ENCODE data around the gene HARS1. TPM values are rescaled to one million over a fixed set of nuclear protein-coding genes. Genes with fewer than 3 reads are reported as not detected.
A peak's percentile ranks its signal among the peaks of the same experiment; 100 is the strongest.
"Not testable (repeated sequence)": the region's sequence is repeated elsewhere in the genome, so short reads cannot be mapped to it uniquely, and the experiment has no call there.

The HARS1 gene, protein sequence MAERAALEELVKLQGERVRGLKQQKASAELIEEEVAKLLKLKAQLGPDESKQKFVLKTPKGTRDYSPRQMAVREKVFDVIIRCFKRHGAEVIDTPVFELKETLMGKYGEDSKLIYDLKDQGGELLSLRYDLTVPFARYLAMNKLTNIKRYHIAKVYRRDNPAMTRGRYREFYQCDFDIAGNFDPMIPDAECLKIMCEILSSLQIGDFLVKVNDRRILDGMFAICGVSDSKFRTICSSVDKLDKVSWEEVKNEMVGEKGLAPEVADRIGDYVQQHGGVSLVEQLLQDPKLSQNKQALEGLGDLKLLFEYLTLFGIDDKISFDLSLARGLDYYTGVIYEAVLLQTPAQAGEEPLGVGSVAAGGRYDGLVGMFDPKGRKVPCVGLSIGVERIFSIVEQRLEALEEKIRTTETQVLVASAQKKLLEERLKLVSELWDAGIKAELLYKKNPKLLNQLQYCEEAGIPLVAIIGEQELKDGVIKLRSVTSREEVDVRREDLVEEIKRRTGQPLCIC
- polyA plus RNA-seq: 10 to 100 TPM; 47.7 to 55.5 TPM

DNA sequence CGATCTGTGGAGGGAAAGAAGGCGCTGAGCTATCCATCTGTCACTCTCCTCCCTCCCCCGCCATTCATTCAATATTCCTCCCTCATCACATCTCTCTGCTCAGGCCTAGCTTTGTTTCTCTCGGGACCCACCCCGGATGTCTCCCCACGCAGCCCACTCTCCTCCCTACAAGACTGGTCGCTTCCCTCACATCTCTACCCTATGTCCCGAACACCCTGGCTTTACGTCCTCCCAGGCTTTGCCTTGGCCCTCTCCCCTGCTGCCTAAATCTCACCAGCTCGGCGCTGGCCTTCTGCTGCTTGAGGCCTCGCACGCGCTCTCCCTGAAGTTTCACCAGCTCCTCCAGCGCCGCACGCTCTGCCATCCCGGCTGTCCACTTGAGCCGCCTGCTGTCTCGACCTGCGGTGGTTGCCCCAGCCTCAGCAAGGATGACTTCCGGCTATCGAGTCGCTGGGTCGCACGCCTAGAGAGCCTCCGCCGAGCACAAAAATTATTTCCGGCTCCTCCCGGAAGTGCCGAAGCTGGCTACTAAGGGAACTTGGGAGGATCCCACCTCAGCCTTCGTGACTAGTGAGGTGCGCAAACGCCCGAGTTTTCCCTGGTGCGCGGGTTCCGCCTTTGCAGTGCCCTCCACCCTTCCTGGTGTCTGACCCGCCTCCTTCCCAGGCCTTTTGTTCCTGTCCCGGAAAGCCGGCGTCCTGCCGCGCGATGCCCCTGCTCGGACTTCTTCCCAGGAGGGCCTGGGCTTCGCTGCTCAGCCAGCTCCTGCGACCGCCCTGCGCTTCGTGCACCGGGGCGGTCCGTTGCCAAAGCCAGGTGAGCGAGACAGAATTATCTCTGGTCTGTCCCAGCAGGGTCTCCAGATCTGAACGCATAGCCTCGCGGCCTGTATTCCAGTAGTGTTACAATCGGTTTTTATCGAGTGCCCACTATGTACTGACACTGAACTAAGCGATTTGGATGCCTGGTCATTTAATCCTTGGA, at the start of gene HARS1, which contains the start of gene HARS2:
Gene HARS1, minus strand, starts transcription at position 430 of the 984 bp plus-strand sequence. Its CDS starts 66 bp downstream, at position 364.
Gene HARS2, plus strand, starts transcription at position 515 of the 984 bp plus-strand sequence. Its CDS starts 194 bp downstream, at position 709.
- 0 to 1% methylated on average over 60 to 61 of the region's 61 CpGs for WGBS, 2 donors
- H3K4me1 ChIP-seq (ENCODE audit: control insufficient read depth in 2 of 2, insufficient read depth in 2 of 2, low read length in 1 of 2): peaks cover 0 to 2% of the 10 kb centered on the region in 2 donors
- H3K9me3 ChIP-seq (ENCODE audit: control insufficient read depth in 2 of 2, insufficient read depth in 1 of 2, low read depth in 1 of 2, low read length in 1 of 2): no peaks in the 10 kb centered on the region
- no peaks in the 10 kb centered on the region for H3K27me3 ChIP-seq (ENCODE audit: control insufficient read depth in 1 of 2, insufficient read depth in 2 of 2, low read length in 2 of 2)
- peak within 1 kb of the TSS; percentile 84 to 91 for H3K4me3 ChIP-seq (ENCODE audit: low read depth in 1 of 2, low read length in 2 of 2)
- peaks cover 4 to 13% of the 10 kb centered on the region in 2 donors for H3K36me3 ChIP-seq (ENCODE audit: control insufficient read depth in 2 of 2, insufficient read depth in 2 of 2, low read length in 1 of 2)
- peak within 1 kb of the TSS; percentile 92 to 99 for H3K27ac ChIP-seq (ENCODE audit: low read depth in 2 of 2, low read length in 1 of 2)

DNA sequence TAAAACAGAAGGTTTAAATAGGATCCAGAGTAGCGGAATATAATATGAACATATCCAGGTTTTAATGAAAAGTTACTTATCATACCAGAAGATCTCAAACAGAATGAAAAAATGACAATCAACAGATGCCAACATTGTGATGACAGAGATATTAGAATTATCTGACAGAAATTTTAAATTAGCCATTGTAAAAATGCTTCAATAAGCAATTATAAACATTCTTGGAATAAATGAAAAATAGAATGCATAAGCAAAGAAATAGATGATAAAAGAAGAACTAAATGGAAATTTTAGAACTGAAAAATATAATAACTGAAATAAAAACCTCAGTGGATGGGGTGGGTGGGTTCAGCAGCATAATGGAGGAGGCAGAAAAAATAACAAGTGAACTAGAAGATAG, 46.3 kb upstream of the HARS1 start:
- Histone ChIP-seq H3K27ac (ENCODE audit: low read depth in 2 of 2, low read length in 1 of 2) (no peak overlapping the region), H3K4me3 (ENCODE audit: low read depth in 1 of 2, low read length in 2 of 2) (no peak overlapping the region), H3K4me1 (ENCODE audit: control insufficient read depth in 2 of 2, insufficient read depth in 2 of 2, low read length in 1 of 2) (no peaks in the 10 kb centered on the region), H3K9me3 (ENCODE audit: control insufficient read depth in 2 of 2, insufficient read depth in 1 of 2, low read depth in 1 of 2, low read length in 1 of 2) (peaks cover 0 to 2% of the 10 kb centered on the region in 2 donors), H3K27me3 (ENCODE audit: control insufficient read depth in 1 of 2, insufficient read depth in 2 of 2, low read length in 2 of 2) (no peaks in the 10 kb centered on the region), H3K36me3 (ENCODE audit: control insufficient read depth in 2 of 2, insufficient read depth in 2 of 2, low read length in 1 of 2) (no peaks in the 10 kb centered on the region)
- WGBS, 2 donors: 77 to 78% methylated on average over 1 of the region's 1 CpG

DNA sequence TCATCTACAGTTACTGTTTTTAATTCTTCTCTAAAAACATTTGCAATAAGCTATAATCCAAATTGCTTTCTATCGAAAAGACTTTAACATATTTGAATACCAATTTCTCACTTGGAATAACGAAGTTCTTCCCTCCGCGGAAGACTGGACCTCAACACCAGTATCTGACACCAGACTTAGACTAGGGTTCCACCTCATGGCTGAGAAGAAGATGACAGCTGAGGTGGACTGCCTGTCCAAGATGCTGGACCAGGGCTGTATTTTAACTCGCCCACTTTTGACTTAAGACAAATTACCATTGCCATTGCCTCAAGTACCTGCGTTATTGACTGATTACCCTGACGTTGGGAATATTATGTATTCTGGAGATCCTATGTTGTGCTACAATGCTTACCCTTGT, 43.2 kb upstream of the HARS1 start:
- Histone ChIP-seq H3K9me3 (ENCODE audit: control insufficient read depth in 2 of 2, insufficient read depth in 1 of 2, low read depth in 1 of 2, low read length in 1 of 2) (no peaks in the 10 kb centered on the region), H3K36me3 (ENCODE audit: control insufficient read depth in 2 of 2, insufficient read depth in 2 of 2, low read length in 1 of 2) (no peaks in the 10 kb centered on the region), H3K4me3 (ENCODE audit: low read depth in 1 of 2, low read length in 2 of 2) (no peak overlapping the region), H3K27me3 (ENCODE audit: control insufficient read depth in 1 of 2, insufficient read depth in 2 of 2, low read length in 2 of 2) (no peaks in the 10 kb centered on the region), H3K4me1 (ENCODE audit: control insufficient read depth in 2 of 2, insufficient read depth in 2 of 2, low read length in 1 of 2) (no peaks in the 10 kb centered on the region), H3K27ac (ENCODE audit: low read depth in 2 of 2, low read length in 1 of 2) (no peak overlapping the region)
- 60 to 66% methylated on average over 7 of the region's 7 CpGs for WGBS, 2 donors

DNA sequence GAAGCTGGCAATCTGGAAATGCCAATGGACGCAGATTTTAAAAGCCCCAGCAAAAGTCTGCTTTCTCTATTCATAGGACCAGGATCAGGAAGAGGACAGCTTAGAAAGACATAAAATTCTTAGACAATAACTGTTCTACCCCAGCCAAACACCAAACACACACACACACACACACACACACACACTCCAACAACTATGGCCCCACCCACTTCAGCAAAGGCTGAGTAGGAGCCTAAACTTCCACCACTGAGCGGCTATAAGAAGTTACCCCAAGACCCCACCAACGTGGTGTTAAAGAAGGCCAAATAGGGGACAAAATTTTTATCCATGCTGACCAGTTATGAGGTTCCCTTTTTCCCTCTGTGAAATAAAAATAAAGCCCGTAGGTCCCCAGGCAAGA, 41.9 kb upstream of the HARS1 start:
- Histone ChIP-seq H3K4me3 (ENCODE audit: low read depth in 1 of 2, low read length in 2 of 2) (no peak overlapping the region), H3K9me3 (ENCODE audit: control insufficient read depth in 2 of 2, insufficient read depth in 1 of 2, low read depth in 1 of 2, low read length in 1 of 2) (no peaks in the 10 kb centered on the region), H3K27ac (ENCODE audit: low read depth in 2 of 2, low read length in 1 of 2) (no peak overlapping the region), H3K4me1 (ENCODE audit: control insufficient read depth in 2 of 2, insufficient read depth in 2 of 2, low read length in 1 of 2) (no peaks in the 10 kb centered on the region), H3K36me3 (ENCODE audit: control insufficient read depth in 2 of 2, insufficient read depth in 2 of 2, low read length in 1 of 2) (no peaks in the 10 kb centered on the region), H3K27me3 (ENCODE audit: control insufficient read depth in 1 of 2, insufficient read depth in 2 of 2, low read length in 2 of 2) (no peaks in the 10 kb centered on the region)
- 68 to 73% methylated on average over 4 of the region's 4 CpGs for WGBS, 2 donors

DNA sequence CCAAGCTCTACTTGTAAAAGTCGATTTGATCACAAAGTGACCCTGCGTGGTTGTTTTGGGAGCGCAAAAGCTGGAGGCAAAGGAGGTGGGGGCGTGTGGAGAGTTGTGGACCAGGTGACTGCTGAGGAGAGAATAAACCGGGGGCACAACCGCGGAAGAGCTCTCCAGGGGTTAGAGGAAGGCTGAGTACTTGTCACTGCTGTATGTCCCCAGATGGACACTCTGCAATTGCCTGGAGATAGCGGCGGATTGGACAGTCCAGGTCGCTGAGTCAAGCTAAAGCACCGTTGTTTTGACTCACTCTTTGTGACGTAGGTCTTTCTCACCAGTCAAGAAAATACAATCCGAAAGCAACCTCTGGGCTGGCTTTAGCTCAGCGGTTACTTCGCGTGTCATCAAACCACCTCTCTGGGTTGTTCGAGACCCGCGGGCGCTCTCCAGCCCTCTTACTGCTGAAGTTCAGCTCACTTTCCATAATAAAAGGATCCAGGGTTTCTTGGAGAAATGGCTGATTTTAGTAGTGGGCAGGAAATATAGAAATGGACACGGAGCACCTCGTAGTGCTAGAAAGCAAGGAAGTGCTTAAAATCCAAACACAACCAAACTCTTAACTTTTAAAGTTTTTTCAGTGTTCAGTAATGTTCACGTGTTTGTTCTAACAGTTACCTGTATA, 34.8 kb upstream of the HARS1 start:
- H3K4me3 ChIP-seq (ENCODE audit: low read depth in 1 of 2, low read length in 2 of 2): peak overlapping the region in 1 of 2 donors; percentile 19
- WGBS, 2 donors: 10% methylated on average over 23 of the region's 23 CpGs

DNA sequence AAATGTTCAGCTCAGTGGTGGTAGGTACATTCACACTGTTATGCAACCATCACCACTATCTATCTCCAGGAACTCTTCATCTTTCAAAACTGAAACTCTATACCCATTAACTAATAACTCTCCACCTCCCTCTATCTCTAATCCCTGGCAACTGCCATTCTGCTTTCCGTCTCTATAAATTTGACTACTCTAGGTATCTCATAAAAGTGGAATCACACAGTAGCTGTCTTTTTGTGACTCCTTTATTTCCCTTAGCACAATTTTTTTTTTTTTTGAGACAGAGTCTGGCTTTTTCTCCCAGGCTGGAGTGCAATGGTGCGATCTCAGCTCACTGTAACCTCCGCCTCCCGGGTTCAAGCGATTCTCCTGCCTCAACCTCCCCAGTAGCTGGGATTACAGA, 30.2 kb upstream of the HARS1 start:
- H3K9me3 ChIP-seq (ENCODE audit: control insufficient read depth in 2 of 2, insufficient read depth in 1 of 2, low read depth in 1 of 2, low read length in 1 of 2); H3K36me3 ChIP-seq (ENCODE audit: control insufficient read depth in 2 of 2, insufficient read depth in 2 of 2, low read length in 1 of 2); H3K27ac ChIP-seq (ENCODE audit: low read depth in 2 of 2, low read length in 1 of 2); H3K4me1 ChIP-seq (ENCODE audit: control insufficient read depth in 2 of 2, insufficient read depth in 2 of 2, low read length in 1 of 2); H3K4me3 ChIP-seq (ENCODE audit: low read depth in 1 of 2, low read length in 2 of 2); H3K27me3 ChIP-seq (ENCODE audit: control insufficient read depth in 1 of 2, insufficient read depth in 2 of 2, low read length in 2 of 2): not testable (repeated sequence)
- WGBS, 2 donors: 82 to 84% methylated on average over 5 of the region's 5 CpGs

More for the DNA sequence above, 34.8 kb upstream of the HARS1 start:
- H3K4me1 ChIP-seq (ENCODE audit: control insufficient read depth in 2 of 2, insufficient read depth in 2 of 2, low read length in 1 of 2): no peaks in the 10 kb centered on the region
- H3K9me3 ChIP-seq (ENCODE audit: control insufficient read depth in 2 of 2, insufficient read depth in 1 of 2, low read depth in 1 of 2, low read length in 1 of 2): no peaks in the 10 kb centered on the region
- no peak overlapping the region for H3K27ac ChIP-seq (ENCODE audit: low read depth in 2 of 2, low read length in 1 of 2)
- H3K36me3 ChIP-seq (ENCODE audit: control insufficient read depth in 2 of 2, insufficient read depth in 2 of 2, low read length in 1 of 2): no peaks in the 10 kb centered on the region
- no peaks in the 10 kb centered on the region for H3K27me3 ChIP-seq (ENCODE audit: control insufficient read depth in 1 of 2, insufficient read depth in 2 of 2, low read length in 2 of 2)

DNA sequence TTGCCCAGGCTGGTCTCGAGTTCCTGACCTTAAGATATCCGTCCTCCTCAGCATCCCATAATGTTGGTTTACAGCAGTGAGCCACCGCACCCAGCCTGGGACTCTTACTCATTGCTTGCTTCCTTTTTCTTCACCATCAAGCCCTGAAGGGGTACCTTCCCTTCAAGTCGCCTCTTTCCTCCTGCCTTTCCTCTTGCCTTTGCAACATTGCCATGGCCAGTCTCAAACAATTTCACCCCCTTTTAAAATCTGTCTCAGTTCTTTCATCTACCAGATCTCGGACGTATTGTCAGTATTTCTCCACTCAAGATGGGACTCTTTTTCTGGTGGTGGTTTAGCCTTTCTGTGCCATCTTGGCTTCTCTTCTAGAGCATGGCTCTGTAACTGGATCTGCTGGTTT, 29.6 kb upstream of the HARS1 start:
- H3K27ac ChIP-seq (ENCODE audit: low read depth in 2 of 2, low read length in 1 of 2); H3K4me3 ChIP-seq (ENCODE audit: low read depth in 1 of 2, low read length in 2 of 2); H3K4me1 ChIP-seq (ENCODE audit: control insufficient read depth in 2 of 2, insufficient read depth in 2 of 2, low read length in 1 of 2); H3K36me3 ChIP-seq (ENCODE audit: control insufficient read depth in 2 of 2, insufficient read depth in 2 of 2, low read length in 1 of 2); H3K27me3 ChIP-seq (ENCODE audit: control insufficient read depth in 1 of 2, insufficient read depth in 2 of 2, low read length in 2 of 2); H3K9me3 ChIP-seq (ENCODE audit: control insufficient read depth in 2 of 2, insufficient read depth in 1 of 2, low read depth in 1 of 2, low read length in 1 of 2): not testable (repeated sequence)
- 56 to 64% methylated on average over 6 of the region's 6 CpGs for WGBS, 2 donors

DNA sequence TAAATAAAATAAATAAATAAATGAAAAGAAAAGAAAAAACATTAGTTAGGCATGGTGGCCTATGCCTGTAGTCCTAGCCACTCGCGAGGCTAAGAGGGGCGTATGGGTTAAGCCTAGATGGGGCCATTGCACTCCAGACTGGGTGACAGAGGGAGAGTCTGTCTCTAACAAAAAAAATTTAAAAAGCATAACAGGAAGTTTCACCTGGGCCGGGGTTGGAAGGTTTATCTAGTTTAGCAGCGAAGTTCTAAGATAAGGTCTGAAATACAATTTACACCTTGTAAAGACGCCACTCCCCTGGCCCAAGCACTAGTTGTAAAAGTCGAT, 27.1 kb upstream of the HARS1 start:
- Histone ChIP-seq H3K4me1 (ENCODE audit: control insufficient read depth in 2 of 2, insufficient read depth in 2 of 2, low read length in 1 of 2) (peaks cover 2 to 3% of the 10 kb centered on the region in 2 donors), H3K36me3 (ENCODE audit: control insufficient read depth in 2 of 2, insufficient read depth in 2 of 2, low read length in 1 of 2) (no peaks in the 10 kb centered on the region), H3K4me3 (ENCODE audit: low read depth in 1 of 2, low read length in 2 of 2) (no peak overlapping the region), H3K9me3 (ENCODE audit: control insufficient read depth in 2 of 2, insufficient read depth in 1 of 2, low read depth in 1 of 2, low read length in 1 of 2) (no peaks in the 10 kb centered on the region), H3K27ac (ENCODE audit: low read depth in 2 of 2, low read length in 1 of 2) (peak overlapping the region in 1 of 2 donors; percentile 28), H3K27me3 (ENCODE audit: control insufficient read depth in 1 of 2, insufficient read depth in 2 of 2, low read length in 2 of 2) (no peaks in the 10 kb centered on the region)
- 74 to 87% methylated on average over 7 of the region's 7 CpGs for WGBS, 2 donors

DNA sequence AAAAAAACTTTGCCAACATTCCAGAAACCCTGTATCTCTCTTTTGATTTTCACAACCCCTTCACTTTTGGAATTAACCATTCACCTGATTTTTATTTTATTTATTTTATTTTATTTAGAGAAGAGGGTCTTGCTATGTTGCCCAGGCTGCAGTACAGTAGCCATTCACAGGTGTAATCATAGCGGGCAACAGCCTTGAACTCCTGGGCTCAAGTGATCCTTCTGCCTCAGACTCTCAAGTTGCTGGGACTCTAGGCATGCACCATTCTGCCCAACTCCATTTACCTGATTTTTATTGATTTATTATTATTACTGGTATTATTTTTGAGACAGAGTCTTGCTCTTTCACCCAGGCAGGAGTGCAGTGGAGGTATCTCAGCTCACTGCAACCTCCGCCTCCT, 25.1 kb upstream of the HARS1 start:
- H3K4me3 ChIP-seq (ENCODE audit: low read depth in 1 of 2, low read length in 2 of 2); H3K36me3 ChIP-seq (ENCODE audit: control insufficient read depth in 2 of 2, insufficient read depth in 2 of 2, low read length in 1 of 2); H3K27ac ChIP-seq (ENCODE audit: low read depth in 2 of 2, low read length in 1 of 2); H3K27me3 ChIP-seq (ENCODE audit: control insufficient read depth in 1 of 2, insufficient read depth in 2 of 2, low read length in 2 of 2); H3K4me1 ChIP-seq (ENCODE audit: control insufficient read depth in 2 of 2, insufficient read depth in 2 of 2, low read length in 1 of 2); H3K9me3 ChIP-seq (ENCODE audit: control insufficient read depth in 2 of 2, insufficient read depth in 1 of 2, low read depth in 1 of 2, low read length in 1 of 2): not testable (repeated sequence)
- 96% methylated on average over 2 of the region's 2 CpGs for WGBS, 2 donors
